ENCODE data around the gene CYSLTR2. TPM values are rescaled to one million over a fixed set of nuclear protein-coding genes. Genes with fewer than 3 reads are reported as not detected.
A peak's percentile ranks its signal among the peaks of the same experiment; 100 is the strongest.

The CYSLTR2 gene
- polyA plus RNA-seq, 3 donors = 0.16 to 0.41 (median 0.28) TPM

DNA sequence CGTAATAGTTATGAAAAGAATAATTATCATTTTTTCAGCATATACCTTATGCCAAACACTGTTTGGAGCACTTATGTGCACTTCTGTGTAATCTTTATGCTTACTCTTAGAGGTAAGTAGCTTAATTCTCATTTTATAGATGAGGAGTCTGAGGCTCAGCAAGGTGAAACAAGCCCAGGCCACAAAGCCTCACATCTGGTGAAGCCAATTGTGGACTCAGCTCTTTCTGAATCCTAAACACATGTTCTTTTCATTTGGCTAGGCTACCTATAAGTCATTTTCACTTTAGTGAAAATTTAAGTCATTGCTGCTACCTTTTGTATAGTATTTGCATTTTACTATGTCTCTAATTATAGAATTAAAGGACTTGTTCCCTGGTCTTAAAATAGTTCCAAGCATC, 84.0 kb downstream of the CYSLTR2 start:
- no peak for DNase-seq

DNA sequence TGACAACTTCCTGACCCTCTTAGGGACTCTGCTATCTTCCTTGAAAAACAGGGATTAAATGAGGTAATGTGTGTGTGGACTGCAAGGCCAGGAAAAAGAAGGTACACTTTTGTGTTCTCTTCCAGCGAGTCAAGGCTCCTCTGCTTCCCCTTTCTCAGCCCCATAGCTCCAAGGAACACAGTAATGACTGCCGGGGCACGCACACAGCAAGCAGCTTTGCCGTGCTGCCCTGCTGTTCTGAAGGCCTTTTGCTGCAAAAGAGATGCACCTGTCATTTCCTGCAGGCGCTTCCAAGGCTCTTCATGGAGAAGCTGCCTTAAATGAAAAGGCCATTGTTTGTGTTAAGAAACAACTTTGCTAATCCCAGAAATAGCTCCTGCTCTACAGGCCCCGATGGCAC, 84.6 kb downstream of the CYSLTR2 start:
- no peak for DNase-seq

DNA sequence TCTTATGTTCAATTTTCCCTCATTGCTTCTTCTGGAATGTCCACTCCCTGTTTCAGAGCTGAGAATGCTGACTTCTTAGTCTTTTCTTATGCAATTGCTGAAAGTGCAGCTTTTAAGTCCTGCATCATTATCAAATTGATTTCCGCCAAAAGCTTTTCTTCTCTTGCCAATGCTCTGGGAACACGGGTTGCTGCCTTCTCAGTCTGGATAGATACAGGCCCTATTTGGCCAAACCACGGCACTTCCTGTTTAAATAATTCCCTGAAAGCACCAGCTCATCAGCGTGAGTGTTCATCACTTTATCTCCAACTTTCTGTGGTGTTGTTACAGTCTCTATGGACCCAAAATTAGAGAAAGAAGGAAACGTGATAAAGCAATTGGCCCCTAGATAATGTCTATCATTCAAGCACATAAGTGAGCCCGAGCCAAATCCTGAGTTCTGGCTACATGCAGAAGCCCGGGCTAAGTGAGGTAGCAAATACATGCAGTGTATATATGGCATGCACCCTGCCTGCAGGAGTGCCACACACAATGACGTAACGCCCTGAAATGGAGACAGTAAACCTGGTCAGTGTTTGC, 85.7 kb downstream of the CYSLTR2 start:
- DNase-seq = no peak

DNA sequence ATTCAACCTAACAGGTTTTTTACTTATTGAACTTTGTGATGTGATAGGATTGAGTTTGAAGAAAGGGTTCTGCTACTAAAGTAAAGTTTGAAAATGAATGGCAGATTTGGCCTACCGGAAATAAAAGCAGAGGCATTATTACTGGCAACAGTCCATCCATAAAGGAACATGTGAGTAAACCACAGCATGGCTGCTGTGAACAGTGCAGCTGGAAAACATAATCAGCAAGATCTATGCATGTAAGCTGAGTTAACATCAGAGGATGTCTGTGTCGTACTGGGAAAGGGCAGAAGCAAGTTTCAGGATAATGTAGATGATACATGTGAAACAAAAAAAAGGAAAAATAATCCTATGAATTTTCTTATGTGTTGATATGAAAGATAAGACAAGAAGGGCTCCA, 87.6 kb downstream of the CYSLTR2 start:
- DNase-seq = no peak

DNA sequence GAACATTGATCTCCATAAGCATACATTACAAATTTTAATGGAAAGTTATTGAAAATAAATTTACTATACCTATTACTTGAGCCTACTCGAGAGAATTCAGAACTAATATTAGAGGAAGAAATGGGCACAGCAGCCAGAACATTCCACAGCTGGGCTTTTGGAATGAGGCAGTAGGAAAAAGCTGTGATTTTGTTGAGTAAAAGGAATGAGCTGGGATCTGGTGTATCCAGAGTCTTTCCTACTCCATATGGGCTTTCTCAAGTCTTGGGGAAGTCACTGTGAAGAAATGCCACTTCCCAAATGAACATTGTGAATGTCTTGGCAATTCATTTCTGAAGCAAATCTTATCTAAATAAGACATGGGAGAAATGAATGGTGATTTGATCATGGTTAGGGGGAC, 93.1 kb downstream of the CYSLTR2 start:
- no peak for DNase-seq

DNA sequence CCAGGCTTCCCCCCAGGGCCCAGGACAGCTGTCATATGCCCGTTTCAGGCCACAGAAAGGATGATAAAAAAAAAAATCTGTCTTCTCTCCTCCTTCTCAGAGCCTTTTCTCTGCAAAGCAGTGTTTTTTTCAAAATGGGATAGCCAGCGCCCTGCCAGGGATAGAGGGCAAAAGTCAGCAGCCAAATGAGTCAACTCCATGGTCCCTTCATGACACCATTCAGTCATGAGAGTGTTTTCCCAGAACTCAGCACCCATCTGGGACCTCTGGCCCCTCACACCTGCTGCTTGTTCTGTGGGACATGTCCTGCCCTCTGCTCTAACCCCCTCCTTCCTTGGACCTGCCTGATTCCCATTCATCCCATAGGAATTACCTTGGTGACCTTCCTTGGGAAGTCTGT, 95.0 kb downstream of the CYSLTR2 start:
- no peak for DNase-seq

DNA sequence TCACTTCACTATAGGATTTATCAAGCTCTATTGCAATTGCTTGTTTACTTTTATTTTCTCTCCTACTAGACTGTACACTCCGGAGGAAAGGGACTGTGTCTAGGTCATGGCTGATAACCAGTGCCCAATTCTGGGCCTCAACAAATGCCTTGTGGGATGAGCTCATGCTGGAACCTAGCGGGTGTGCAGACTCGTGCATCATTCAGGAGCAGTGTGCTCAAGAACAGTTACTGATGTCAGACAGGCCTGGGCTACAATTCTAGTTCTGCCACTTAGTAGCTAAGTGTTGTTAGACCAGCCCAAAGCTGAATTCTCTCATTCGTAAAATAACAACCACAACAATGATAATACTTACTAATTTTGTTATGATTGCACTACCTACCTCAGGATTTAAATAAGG, 95.4 kb downstream of the CYSLTR2 start:
- DNase-seq = no peak

DNA sequence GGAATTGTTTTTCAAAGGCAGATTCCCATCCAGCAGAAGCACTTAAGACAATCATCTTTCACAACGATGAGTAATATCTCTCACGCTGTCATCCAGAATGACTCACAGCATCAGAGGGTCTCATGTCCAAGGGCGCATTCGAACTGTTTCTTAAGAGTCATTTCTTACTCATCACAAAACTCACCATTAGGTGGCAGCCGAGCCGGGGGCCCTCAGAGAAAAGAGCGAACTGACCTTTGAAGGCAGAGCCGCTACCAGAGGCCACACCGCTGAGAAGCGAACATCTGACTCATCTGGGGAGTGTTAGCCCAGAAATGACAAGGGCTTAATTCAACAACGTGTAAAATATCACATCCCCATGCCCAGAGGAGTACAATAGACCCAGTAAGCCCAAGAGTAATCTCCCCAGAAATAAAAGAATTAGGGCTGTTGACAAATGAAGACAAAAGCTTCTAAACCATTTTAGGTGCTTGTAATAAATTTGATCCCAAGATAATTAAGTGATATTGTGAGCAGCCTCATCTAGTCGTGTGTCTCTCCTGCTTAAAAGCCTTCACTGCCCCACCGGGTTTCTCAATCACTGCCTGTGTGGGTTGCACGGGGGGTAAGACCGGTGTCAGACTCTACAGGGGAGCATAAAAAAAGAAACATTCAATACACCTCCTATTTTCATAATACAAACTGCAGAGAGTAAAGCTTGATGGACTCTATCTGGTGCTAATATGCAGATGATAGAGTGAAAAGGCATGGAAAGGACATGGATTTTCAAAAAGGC, 96.2 kb downstream of the CYSLTR2 start:
- DNase-seq = peak; percentile 37

DNA sequence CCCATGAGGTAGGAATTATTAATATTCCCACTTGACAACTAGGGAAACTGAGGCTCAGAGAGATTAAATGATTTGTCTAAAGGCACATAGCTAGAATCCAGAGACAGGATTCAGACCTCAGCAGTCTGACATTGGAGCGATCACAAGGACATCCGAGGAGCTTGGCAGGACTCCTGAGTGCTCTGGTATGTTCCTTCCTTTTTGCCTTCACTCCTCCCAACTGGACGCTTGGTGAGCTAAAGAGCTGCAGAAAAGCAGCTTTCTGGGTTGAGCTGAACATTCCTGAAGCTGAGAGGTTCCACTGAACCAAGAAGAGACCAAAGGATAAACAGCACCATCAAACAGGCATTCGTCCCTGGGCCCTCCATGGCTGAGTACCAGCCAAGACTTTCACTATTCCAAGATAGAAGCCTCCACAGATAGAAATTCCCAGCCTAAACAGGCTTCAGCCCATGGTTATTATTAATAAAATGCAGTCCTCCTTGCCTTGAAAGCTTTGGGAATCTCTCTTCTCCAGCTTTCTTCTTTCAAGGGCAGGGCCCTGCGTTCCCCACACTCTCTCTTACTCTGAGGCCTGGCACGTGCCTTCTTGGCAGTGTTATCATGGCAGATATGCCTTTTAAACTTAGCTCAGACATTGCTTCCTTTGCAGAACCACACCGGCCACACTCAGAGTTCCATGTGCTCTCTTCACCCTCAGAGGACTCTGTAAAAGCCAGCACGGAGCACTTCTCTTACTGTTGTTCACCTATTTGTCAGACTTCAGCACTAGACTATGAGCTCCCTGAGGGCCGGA, 97.1 kb downstream of the CYSLTR2 start:
- no peak for DNase-seq

DNA sequence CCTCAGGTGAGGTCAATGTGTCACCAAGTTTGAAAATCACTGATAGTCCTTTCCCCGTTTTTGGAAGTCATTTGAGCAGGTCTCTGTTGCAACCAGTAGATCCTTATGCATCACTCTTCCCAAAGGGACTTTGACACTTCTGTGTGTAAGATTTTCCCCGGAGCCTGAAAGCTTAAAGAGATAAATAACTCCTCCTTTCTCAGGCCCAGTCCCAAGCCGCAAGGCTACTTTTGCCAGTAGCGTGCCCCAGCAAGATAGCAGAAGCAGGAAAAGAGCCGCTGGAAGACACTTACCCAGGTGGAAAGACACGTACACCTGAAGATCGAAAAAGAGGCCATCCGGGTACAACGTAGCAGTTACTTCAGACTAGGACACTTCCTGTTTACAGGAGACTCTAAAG, 106.9 kb downstream of the CYSLTR2 start:
- DNase-seq = no peak

Other genes starting within 250 kb of the CYSLTR2 start
- gene LPAR6, start 240.8 kb upstream of the CYSLTR2 start, polyA plus RNA-seq (ENCODE audit: insufficient read length in 3 of 3) = 10 to 100 TPM; 31.1 to 41.7 (median 37.7) TPM
- 10 to 100 TPM; 50.3 to 58.7 (median 58.3) TPM for gene RCBTB2, start 120.8 kb upstream of the CYSLTR2 start, polyA plus RNA-seq (ENCODE audit: insufficient read length in 3 of 3)